ENCODE data around the gene AKAP17A. TPM values are rescaled to one million over a fixed set of nuclear protein-coding genes. Genes with fewer than 3 reads are reported as not detected.

AKAP17A gene
- total and polyA plus RNA-seq, 4 donors = 5.2 to 49.1 (median 19.2) TPM

DNA sequence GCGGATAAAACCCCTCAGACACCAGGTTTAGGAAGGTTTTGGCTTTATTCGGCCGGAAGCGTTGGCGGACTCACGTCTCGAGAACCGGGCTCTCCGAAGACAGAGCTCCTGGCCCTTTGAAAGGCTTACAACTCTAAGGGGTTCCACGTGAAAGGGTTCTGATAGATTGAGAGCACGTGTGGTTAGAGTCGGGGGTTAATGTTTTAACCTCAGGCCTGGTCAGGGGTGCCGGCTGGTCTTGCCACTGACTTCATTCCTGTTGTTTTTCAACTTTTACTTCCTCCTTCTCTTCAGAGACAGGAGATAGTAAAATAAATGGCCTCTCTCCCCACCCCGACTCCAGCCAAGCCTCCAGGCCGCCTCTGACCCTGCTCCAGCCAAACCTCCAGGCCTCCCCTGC, 18.8 kb downstream of the AKAP17A start:
- H3K36me3 ChIP-seq (ENCODE audit: control insufficient read depth in 4 of 4, insufficient read depth in 3 of 4, low read depth in 1 of 4, low read length in 3 of 4) = no peaks in the 10 kb centered on the region
- no peak for TF ChIP-seq HNF4A (conservative IDR thresholded peaks at IDR 0.05)
- TF ChIP-seq FOXA2 (IDR thresholded peaks at IDR 0.05) = no peak
- TF ChIP-seq RXRA (IDR thresholded peaks at IDR 0.05) = no peak
- no peak for TF ChIP-seq REST (IDR thresholded peaks at IDR 0.05)
- TF ChIP-seq, protein P1, sequence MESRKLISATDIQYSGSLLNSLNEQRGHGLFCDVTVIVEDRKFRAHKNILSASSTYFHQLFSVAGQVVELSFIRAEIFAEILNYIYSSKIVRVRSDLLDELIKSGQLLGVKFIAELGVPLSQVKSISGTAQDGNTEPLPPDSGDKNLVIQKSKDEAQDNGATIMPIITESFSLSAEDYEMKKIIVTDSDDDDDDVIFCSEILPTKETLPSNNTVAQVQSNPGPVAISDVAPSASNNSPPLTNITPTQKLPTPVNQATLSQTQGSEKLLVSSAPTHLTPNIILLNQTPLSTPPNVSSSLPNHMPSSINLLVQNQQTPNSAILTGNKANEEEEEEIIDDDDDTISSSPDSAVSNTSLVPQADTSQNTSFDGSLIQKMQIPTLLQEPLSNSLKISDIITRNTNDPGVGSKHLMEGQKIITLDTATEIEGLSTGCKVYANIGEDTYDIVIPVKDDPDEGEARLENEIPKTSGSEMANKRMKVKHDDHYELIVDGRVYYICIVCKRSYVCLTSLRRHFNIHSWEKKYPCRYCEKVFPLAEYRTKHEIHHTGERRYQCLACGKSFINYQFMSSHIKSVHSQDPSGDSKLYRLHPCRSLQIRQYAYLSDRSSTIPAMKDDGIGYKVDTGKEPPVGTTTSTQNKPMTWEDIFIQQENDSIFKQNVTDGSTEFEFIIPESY (IDR thresholded peaks at IDR 0.05) = no peak
- no peak for TF ChIP-seq FOXA1 (IDR thresholded peaks at IDR 0.05)
- TF ChIP-seq JUND (IDR thresholded peaks at IDR 0.05) = no peak
- TF ChIP-seq GABPA (IDR thresholded peaks at IDR 0.05 in 1 of 2, conservative IDR thresholded peaks at IDR 0.05 in 1 of 2) = no peak
- TF ChIP-seq, protein P2, sequence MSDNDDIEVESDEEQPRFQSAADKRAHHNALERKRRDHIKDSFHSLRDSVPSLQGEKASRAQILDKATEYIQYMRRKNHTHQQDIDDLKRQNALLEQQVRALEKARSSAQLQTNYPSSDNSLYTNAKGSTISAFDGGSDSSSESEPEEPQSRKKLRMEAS (IDR thresholded peaks at IDR 0.05) = no peak
- TF ChIP-seq HNF4G (IDR thresholded peaks at IDR 0.05) = no peak
- TF ChIP-seq EGR1 (IDR thresholded peaks at IDR 0.05; ENCODE audit: low read depth in 2 of 2) = no peak
- no peak for TF ChIP-seq RAD21 (IDR thresholded peaks at IDR 0.05)
- TF ChIP-seq CTCF (IDR thresholded peaks at IDR 0.05; ENCODE audit: low read depth, low read length, missing input control) = no peak
- no peak for TF ChIP-seq NR2F2 (IDR thresholded peaks at IDR 0.05)
- TF ChIP-seq YY1 (IDR thresholded peaks at IDR 0.05) = no peak
- no peak for TF ChIP-seq TAF1 (conservative IDR thresholded peaks at IDR 0.05)
- TF ChIP-seq ATF3 (IDR thresholded peaks at IDR 0.05) = no peak
- H3K4me3 ChIP-seq (ENCODE audit: low read depth in 1 of 3, low read length in 3 of 3) = no peak overlapping the region
- no peaks in the 10 kb centered on the region for H3K9me3 ChIP-seq (ENCODE audit: control insufficient read depth in 4 of 4, low read length in 3 of 4)
- no peak overlapping the region for H3K27ac ChIP-seq (ENCODE audit: low read depth in 1 of 2, low read length in 2 of 2)
- DNase-seq (ENCODE audit: low spot score) = no peak
- 83% methylated on average over 15 of the region's 15 CpGs for WGBS
- H3K9ac ChIP-seq (ENCODE audit: low read depth in 1 of 2, low read length in 2 of 2) = no peak overlapping the region
- no peaks in the 10 kb centered on the region for H3K4me1 ChIP-seq (ENCODE audit: control insufficient read depth in 4 of 4, insufficient read depth in 4 of 4, low read length in 3 of 4)
- no peaks in the 10 kb centered on the region for H3K27me3 ChIP-seq (ENCODE audit: control insufficient read depth in 4 of 4, insufficient read depth in 4 of 4, low read length in 3 of 4)

- Histone ChIP-seq H3K9ac (ENCODE audit: low read depth in 1 of 2, low read length in 2 of 2) (no peak overlapping the region), H3K4me1 (ENCODE audit: control insufficient read depth in 4 of 4, insufficient read depth in 4 of 4, low read length in 3 of 4) (no peaks in the 10 kb centered on the region), H3K9me3 (ENCODE audit: control insufficient read depth in 4 of 4, low read length in 3 of 4) (no peaks in the 10 kb centered on the region), H3K4me3 (ENCODE audit: low read depth in 1 of 3, low read length in 3 of 3) (no peak overlapping the region), H3K36me3 (ENCODE audit: control insufficient read depth in 4 of 4, insufficient read depth in 3 of 4, low read depth in 1 of 4, low read length in 3 of 4) (no peaks in the 10 kb centered on the region), H3K27me3 (ENCODE audit: control insufficient read depth in 4 of 4, insufficient read depth in 4 of 4, low read length in 3 of 4) (no peaks in the 10 kb centered on the region), H3K27ac (ENCODE audit: low read depth in 1 of 2, low read length in 2 of 2) (no peak overlapping the region)
- 85% methylated on average over 12 of the region's 12 CpGs for WGBS
- no peak for DNase-seq (ENCODE audit: low spot score)
- no peak for TF ChIP-seq GABPA (IDR thresholded peaks at IDR 0.05 in 1 of 2, conservative IDR thresholded peaks at IDR 0.05 in 1 of 2)
- TF ChIP-seq, protein P2 (IDR thresholded peaks at IDR 0.05) = no peak
- no peak for TF ChIP-seq NR2F2 (IDR thresholded peaks at IDR 0.05)
- no peak for TF ChIP-seq JUND (IDR thresholded peaks at IDR 0.05)
- TF ChIP-seq FOXA2 (IDR thresholded peaks at IDR 0.05) = no peak
- no peak for TF ChIP-seq ATF3 (IDR thresholded peaks at IDR 0.05)
- TF ChIP-seq HNF4G (IDR thresholded peaks at IDR 0.05) = no peak
These were observed 19.3 kb downstream of the AKAP17A start for GRCh38 chrX:1610736-1611135.
